ENCODE results near the gene CCNL2. TPM values are rescaled to one million over a fixed set of nuclear protein-coding genes. Genes with fewer than 3 reads are reported as not detected.

Gene CCNL2
- total and polyA plus RNA-seq, 2 of the 13 experiments (the other 11 are each of a cell fraction or from before 2014, with no cell fraction given), result 105 to 340 TPM

- TF ChIP-seq ZNF280D (CRISPR knock-in tag; IDR thresholded peaks at IDR 0.05), result peak; percentile 12; the same call in 1 of the 2 replicates
- TF ChIP-seq ATF7 (IDR thresholded peaks at IDR 0.05), result no peak
- TF ChIP-seq ATF7 (CRISPR knock-in tag; IDR thresholded peaks at IDR 0.05), result peak; percentile 1; the same call in 1 of the 2 replicates
- no peak for TF ChIP-seq ZNF292 (CRISPR knock-in tag; IDR thresholded peaks at IDR 0.05; ENCODE audit: borderline replicate concordance, low read depth)
- no peak for TF ChIP-seq MAX (IDR thresholded peaks at IDR 0.05)
- peak; percentile 92 for TF ChIP-seq ZNF121 (CRISPR knock-in tag; IDR thresholded peaks at IDR 0.05)
- TF ChIP-seq NCOR1 (IDR thresholded peaks at IDR 0.05; ENCODE audit: borderline replicate concordance, low read length), result peak; percentile 48
- 0 out of 2 replicates have a peak, but pooled peaks have one; percentile 16 for TF ChIP-seq KDM1A (CRISPR knock-in tag; IDR thresholded peaks at IDR 0.05)
- TF ChIP-seq MEF2D (CRISPR knock-in tag; IDR thresholded peaks at IDR 0.05), result 0 out of 2 replicates have a peak, but pooled peaks have one; percentile 8
- TF ChIP-seq EP300 (IDR thresholded peaks at IDR 0.05; ENCODE audit: low read depth in 2 of 2, low read length in 2 of 2), result no peak
- no peak for TF ChIP-seq EP300 (CRISPR knock-in tag; IDR thresholded peaks at IDR 0.05; ENCODE audit: borderline replicate concordance)
- TF ChIP-seq ZBTB25 (CRISPR knock-in tag; IDR thresholded peaks at IDR 0.05), result no peak
- TF ChIP-seq ZNF678 (CRISPR knock-in tag; IDR thresholded peaks at IDR 0.05), result 0 out of 2 replicates have a peak, but pooled peaks have one; percentile 14
- peak; percentile 79 for TF ChIP-seq ZMYM3 (CRISPR knock-in tag; IDR thresholded peaks at IDR 0.05)
- TF ChIP-seq ZNF34 (CRISPR knock-in tag; IDR thresholded peaks at IDR 0.05; ENCODE audit: borderline replicate concordance), result no peak
- TF ChIP-seq AGO2 (optimal IDR thresholded peaks at IDR 0.05; ENCODE audit: low read depth, low read length), result peak; percentile 83
- TF ChIP-seq PCBP1 (IDR thresholded peaks at IDR 0.05; ENCODE audit: borderline replicate concordance, low read depth, low read length), result no peak
- peak; percentile 69; the same call in 1 of the 2 replicates for TF ChIP-seq ZNF234 (CRISPR knock-in tag; conservative IDR thresholded peaks at IDR 0.05)
- TF ChIP-seq ZNF850 (CRISPR knock-in tag; conservative IDR thresholded peaks at IDR 0.05), result no peak
- TF ChIP-seq ZNF430 (CRISPR knock-in tag; IDR thresholded peaks at IDR 0.05), result no peak; the same call in 1 of the 2 replicates
- 0 out of 2 replicates have a peak, but pooled peaks have one; percentile 16 for TF ChIP-seq HOXA5 (CRISPR knock-in tag; IDR thresholded peaks at IDR 0.05)
- TF ChIP-seq KDM5A (IDR thresholded peaks at IDR 0.05; ENCODE audit: borderline replicate concordance, low read length), result peak; percentile 5; the same call in 1 of the 2 replicates
- no peak for TF ChIP-seq SATB2 (CRISPR knock-in tag; IDR thresholded peaks at IDR 0.05)
Measured at GRCh38 chr1:1407636-1408318, 8.6 kb upstream of the CCNL2 start (continued).
